Spleen (tissue), 11 donors: ENCODE measurements around the gene SLC5A5. TPM values are rescaled to one million over a fixed set of nuclear protein-coding genes. Genes with fewer than 3 reads are reported as not detected.

Source experiments
- DNase-seq: peaks from one replicate; pipeline ENCODE4 v3.0.0-alpha.2; 2020
- H3K27ac ChIP-seq, 8 donors: fragments of 200-600 bp; sonication (generic) in 7 of 8; 1 replicate in 4 of 8; 2 replicates in 4 of 8; pipeline versions ENCODE4 v1.5.0 to v1.8.0; 2016 to 2021; ENCODE audit warnings: inconsistent platforms in 4 of 8, mild to moderate bottlenecking in 4 of 8, moderate library complexity in 1 of 8
- H3K27me3 ChIP-seq, 7 donors: fragments of 200-600 bp; sonication (generic) in 6 of 7; replicated peaks in 1 of 7; 1 replicate in 4 of 7; 2 replicates in 3 of 7; pipeline versions ENCODE4 v1.5.0 to v1.8.0; 2016 to 2021; ENCODE audit warnings: inconsistent platforms in 3 of 7, mild to moderate bottlenecking in 1 of 7
- H3K36me3 ChIP-seq, 6 donors: fragments of 200-600 bp; sonication (generic) in 5 of 6; 1 replicate in 4 of 6; 2 replicates in 2 of 6; pipeline versions ENCODE4 v1.5.0 to v1.8.0; 2016 to 2021; ENCODE audit warnings: inconsistent platforms in 2 of 6
- H3K4me1 ChIP-seq, 6 donors: fragments of 200-600 bp; sonication (generic) in 5 of 6; 1 replicate in 3 of 6; 2 replicates in 3 of 6; pipeline versions ENCODE4 v1.5.0 to v1.8.0; 2016 to 2021; ENCODE audit warnings: inconsistent platforms in 3 of 6
- H3K4me3 ChIP-seq, 8 donors: fragments of 200-600 bp; sonication (generic) in 7 of 8; 1 replicate in 4 of 8; 2 replicates in 4 of 8; pipeline versions ENCODE4 v1.5.0 to v1.8.0; 2016 to 2021; ENCODE audit warnings: inconsistent platforms in 4 of 8, mild to moderate bottlenecking in 4 of 8, moderate library complexity in 2 of 8
- H3K9me3 ChIP-seq, 8 donors: fragments of 200-600 bp; sonication (generic) in 7 of 8; 1 replicate in 4 of 8; 2 replicates in 4 of 8; pipeline versions ENCODE4 v1.5.0 to v1.8.0; 2016 to 2021; ENCODE audit warnings: inconsistent platforms in 4 of 8
- POLR2A ChIP-seq, 3 donors: fragments of 450-650 bp; IDR thresholded peaks; one replicate each; pipeline ENCODE4 v1.5.1; 2017; ENCODE audit warnings: antibody characterized with exemption in 3 of 3, mild to moderate bottlenecking in 1 of 3
- POLR2AphosphoS5 ChIP-seq, 3 donors: sonication (generic); formaldehyde crosslinking; IDR thresholded peaks; one replicate each; pipeline ENCODE4 v1.5.1; 2017; ENCODE audit warnings: antibody characterized with exemption in 3 of 3
- WGBS, 5 donors: extraction: QIAGEN DNeasy Blood & Tissue Kit in 3 of 5; methylation state at CpG; one replicate each; pipeline versions ENCODE4 v1.1.5 to v1.1.7; 2013 to 2018; 5-methylcytosine and 5-hydroxymethylcytosine counted together
- intact Hi-C: fragments of 100-400 bp; cut with DNase I; formaldehyde crosslinking; loops from one replicate; pipeline ENCODE4 v1.15.0; 2023; ENCODE audit warnings: low total_unique reads
- polyA plus RNA-seq, 3 donors: library from polyadenylated mRNA; stranded (reverse); fragments of 200-250 nt; gene quantifications; one replicate each; pipeline ENCODE4 v1.2.1, GENCODE V29; 2013
- total RNA-seq, 7 donors: library from RNA; depleted of rRNA in 3 of 7; stranded (reverse); fragments of >200 nt in 3 of 7; fragmentation: NEBNext Ultra II Directional in 4 of 7; extraction: Animal tissue kit (Norgen Biotek cat#: 25700) in 4 of 7; gene quantifications; one replicate each; pipeline versions ENCODE4 v1.1.0 to v1.2.1, GENCODE V29; 2016 to 2021
- TF ChIP-seq, protein P1 (sequence below), 11 experiments: fragments of 200-600 bp in 7 of 11; fragments of 450-650 bp in 4 of 11; sonication (generic) in 4 of 11; IDR thresholded peaks in 8 of 11; conservative IDR thresholded peaks in 3 of 11; 1 replicate in 7 of 11; 2 replicates in 4 of 11; pipeline versions ENCODE4 v1.4.0 to v1.8.0; 2016 to 2021; ENCODE audit warnings: antibody characterized with exemption in 11 of 11, inconsistent platforms in 4 of 11, mild to moderate bottlenecking in 1 of 11
- donor health status: healthy with polysubstance abuse.
- donor health status: DM: no; HTN: no; CAD: no; lungs with moderate emphysema.
- donor health status: DM: no; HTN: no; CAD: no.
- donor health status: Bipolar disorder and iron deficiency.
- donor health status: healthy.
- donor health status: DM: no; HTN: no; CAD: no.
- donor health status: DM: yes; HTN: yes; CAD: no.

Gene SLC5A5
- total and polyA plus RNA-seq, 10 donors = 0.19 to 0.52 (median 0.31) TPM; not detected in 2

DNA sequence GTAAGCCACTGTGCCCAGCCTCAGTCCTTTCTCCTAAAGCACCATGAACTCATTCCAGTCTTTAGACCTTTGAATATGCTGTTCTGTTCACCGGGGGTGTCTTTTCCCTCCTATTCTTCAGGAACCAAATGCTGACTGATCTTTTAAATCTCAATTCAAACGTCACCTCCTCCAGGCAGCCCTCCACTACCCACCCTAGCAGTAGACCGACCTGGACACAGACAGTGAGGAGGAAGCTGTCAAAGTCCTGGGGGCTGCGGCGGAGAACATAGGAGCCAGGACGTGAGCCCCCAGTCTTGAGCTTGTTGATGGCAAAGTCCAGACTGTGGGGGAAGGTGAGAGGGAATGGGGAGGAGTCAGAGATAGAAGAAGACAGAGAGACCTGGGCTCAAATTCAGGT, 31.7 kb upstream of the SLC5A5 start:
- intact Hi-C loops = no loop called here
- 92 to 97% (median 95%) methylated on average over 6 of the region's 6 CpGs for WGBS, 5 donors

DNA sequence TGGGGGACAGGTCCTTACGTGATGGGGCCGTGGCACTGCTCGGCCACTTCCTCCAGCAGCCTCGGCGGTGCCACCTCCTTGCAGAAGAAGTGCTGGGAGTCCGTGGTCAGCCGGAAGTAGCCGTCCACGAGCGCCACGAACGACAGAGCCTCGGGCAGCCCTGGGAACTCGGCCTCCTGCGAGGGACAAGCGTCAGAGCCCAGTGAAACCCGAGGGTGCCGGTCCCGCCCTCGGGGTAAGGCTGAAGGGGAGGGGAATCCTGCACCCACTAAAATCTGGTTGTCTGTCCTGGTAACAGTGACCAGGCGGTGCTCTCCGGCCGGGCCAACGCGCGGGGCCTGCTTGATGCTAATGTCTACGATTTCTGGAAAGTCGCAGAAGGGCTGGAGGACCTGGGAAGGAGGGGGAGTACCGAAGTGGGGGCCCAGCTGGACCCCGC, 30.4 kb upstream of the SLC5A5 start:
- intact Hi-C loops = no loop called here
- no peaks in the 10 kb centered on the region for H3K27me3 ChIP-seq
- peak overlapping the region in 1 of 8 donors; percentile 98 for H3K27ac ChIP-seq
- peaks cover 12 to 50% (median 37%) of the 10 kb centered on the region in 6 donors for H3K4me1 ChIP-seq
- H3K9me3 ChIP-seq = no peaks in the 10 kb centered on the region
- WGBS, 5 donors = 77 to 88% (median 85%) methylated on average over 23 to 30 of the region's 30 CpGs
- no peak overlapping the region for H3K4me3 ChIP-seq
- peaks cover 4 to 83% (median 79%) of the 10 kb centered on the region in 6 donors for H3K36me3 ChIP-seq
- peak; percentile 73 for DNase-seq
- peak in 1 of 3 donors; percentile 63 for TF ChIP-seq POLR2AphosphoS5 (IDR thresholded peaks at IDR 0.05)
- TF ChIP-seq, protein P1, sequence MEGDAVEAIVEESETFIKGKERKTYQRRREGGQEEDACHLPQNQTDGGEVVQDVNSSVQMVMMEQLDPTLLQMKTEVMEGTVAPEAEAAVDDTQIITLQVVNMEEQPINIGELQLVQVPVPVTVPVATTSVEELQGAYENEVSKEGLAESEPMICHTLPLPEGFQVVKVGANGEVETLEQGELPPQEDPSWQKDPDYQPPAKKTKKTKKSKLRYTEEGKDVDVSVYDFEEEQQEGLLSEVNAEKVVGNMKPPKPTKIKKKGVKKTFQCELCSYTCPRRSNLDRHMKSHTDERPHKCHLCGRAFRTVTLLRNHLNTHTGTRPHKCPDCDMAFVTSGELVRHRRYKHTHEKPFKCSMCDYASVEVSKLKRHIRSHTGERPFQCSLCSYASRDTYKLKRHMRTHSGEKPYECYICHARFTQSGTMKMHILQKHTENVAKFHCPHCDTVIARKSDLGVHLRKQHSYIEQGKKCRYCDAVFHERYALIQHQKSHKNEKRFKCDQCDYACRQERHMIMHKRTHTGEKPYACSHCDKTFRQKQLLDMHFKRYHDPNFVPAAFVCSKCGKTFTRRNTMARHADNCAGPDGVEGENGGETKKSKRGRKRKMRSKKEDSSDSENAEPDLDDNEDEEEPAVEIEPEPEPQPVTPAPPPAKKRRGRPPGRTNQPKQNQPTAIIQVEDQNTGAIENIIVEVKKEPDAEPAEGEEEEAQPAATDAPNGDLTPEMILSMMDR (IDR thresholded peaks at IDR 0.05 in 8 of 11, conservative IDR thresholded peaks at IDR 0.05 in 3 of 11) = no peak

More for the DNA sequence above, 31.7 kb upstream of the SLC5A5 start:
- DNase-seq = no peak
- Histone ChIP-seq H3K27me3 (no peaks in the 10 kb centered on the region), H3K4me1 (peaks cover 0 to 46% (median 23%) of the 10 kb centered on the region in 6 donors), H3K36me3 (peaks cover 5 to 97% (median 93%) of the 10 kb centered on the region in 6 donors), H3K27ac (no peak overlapping the region), H3K9me3 (no peaks in the 10 kb centered on the region), H3K4me3 (no peak overlapping the region)
- TF ChIP-seq POLR2AphosphoS5 (IDR thresholded peaks at IDR 0.05) (no peak), POLR2A (IDR thresholded peaks at IDR 0.05) (no peak)
- TF ChIP-seq, protein P1 (IDR thresholded peaks at IDR 0.05 in 8 of 11, conservative IDR thresholded peaks at IDR 0.05 in 3 of 11) = no peak

DNA sequence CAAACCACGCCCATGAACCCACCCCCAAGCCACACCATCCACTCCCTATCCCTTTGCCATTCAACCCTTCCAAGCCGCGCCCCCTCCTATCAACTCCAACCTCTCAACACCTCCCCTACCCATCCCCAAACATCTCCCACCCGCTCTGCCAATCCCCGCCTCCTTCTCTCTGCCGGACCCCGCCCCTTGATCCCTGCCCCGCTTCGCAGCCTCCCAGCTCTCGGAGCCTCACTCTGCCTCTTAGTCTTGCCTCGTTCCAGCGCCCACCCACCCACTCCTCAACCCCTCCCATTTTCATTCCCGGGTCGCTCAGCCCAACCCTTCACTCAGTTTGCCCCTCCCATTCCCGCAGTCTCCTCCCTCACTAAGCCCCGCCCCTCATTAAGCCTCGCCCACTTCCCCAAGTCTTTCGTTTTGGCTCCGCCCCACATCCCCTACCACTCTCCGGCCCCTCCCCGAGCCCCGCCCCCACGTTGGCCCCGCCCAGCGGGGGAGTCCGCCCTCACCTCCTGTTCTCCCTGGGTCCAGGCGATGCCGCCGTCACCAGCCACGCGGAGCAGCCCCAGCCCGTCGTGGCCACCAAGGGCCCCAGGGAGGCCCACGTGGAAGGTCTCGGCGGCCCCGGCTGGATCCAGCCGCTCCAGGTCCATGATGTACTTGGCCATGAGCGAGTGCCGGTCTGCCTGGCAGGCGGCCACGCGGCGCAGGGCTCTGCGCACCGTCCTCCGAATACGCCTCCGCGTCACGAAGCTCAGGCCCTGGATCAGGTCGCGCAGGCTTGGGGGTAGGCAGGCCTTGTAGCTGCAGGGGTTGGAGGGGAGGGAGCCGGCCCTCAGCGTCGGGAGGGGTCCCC, 29.7 kb upstream of the SLC5A5 start:
- DNase-seq = peak; percentile 74
- TF ChIP-seq POLR2A (IDR thresholded peaks at IDR 0.05) (no peak), POLR2AphosphoS5 (IDR thresholded peaks at IDR 0.05) (peak in 1 of 3 donors; percentile 66)
- TF ChIP-seq, protein P1 (IDR thresholded peaks at IDR 0.05 in 8 of 11, conservative IDR thresholded peaks at IDR 0.05 in 3 of 11) = no peak
- no peaks in the 10 kb centered on the region for H3K27me3 ChIP-seq
- H3K4me3 ChIP-seq = peak overlapping the region in 1 of 8 donors; percentile 10
- H3K4me1 ChIP-seq = peaks cover 19 to 57% (median 43%) of the 10 kb centered on the region in 6 donors
- H3K27ac ChIP-seq = peak overlapping the region in 3 of 8 donors; percentile 21 to 100 (median 98)
- H3K9me3 ChIP-seq = no peaks in the 10 kb centered on the region
- peaks cover 4 to 77% (median 72%) of the 10 kb centered on the region in 6 donors for H3K36me3 ChIP-seq
- intact Hi-C loops = no loop called here
- 62 to 84% (median 77%) methylated on average over 31 to 56 of the region's 56 CpGs for WGBS, 5 donors
